Vagina (tissue), 2 donors: ENCODE data around the gene ARHGAP24. TPM values are rescaled to one million over a fixed set of nuclear protein-coding genes. Genes with fewer than 3 reads are reported as not detected.
"Not testable (repeated sequence)": the region's sequence is repeated elsewhere in the genome, so short reads cannot be mapped to it uniquely, and the experiment has no call there.

Experiments used
- DNase-seq, 2 donors: peaks; one replicate each; pipeline ENCODE4 v3.0.0-alpha.2; 2017; ENCODE audit errors: extremely low spot score in 2 of 2
- H3K27ac ChIP-seq: fragments of 200-600 bp; sonication (generic); one replicate; pipeline ENCODE4 v1.5.1; 2019
- H3K27me3 ChIP-seq: fragments of 200-600 bp; sonication (generic); one replicate; pipeline ENCODE4 v1.5.1; 2019
- H3K36me3 ChIP-seq, 2 donors: fragments of 200-600 bp; sonication (generic); one replicate each; pipeline ENCODE4 v1.5.1; 2017 to 2019
- H3K4me1 ChIP-seq: fragments of 200-600 bp; sonication (generic); one replicate; pipeline ENCODE4 v1.5.1; 2019
- H3K4me3 ChIP-seq, 2 donors: fragments of 200-600 bp; sonication (generic); 1 replicate in 1 of 2; 2 replicates in 1 of 2; pipeline ENCODE4 v1.5.1; 2016 to 2019
- H3K9me3 ChIP-seq: fragments of 200-600 bp; sonication (generic); one replicate; pipeline ENCODE4 v1.5.1; 2019
- CTCF ChIP-seq, 3 experiments: fragments of 450-650 bp in 2 of 3; fragments of 200-600 bp in 1 of 3; sonication (generic) in 1 of 3; IDR thresholded peaks; one replicate each; pipeline ENCODE4 v1.5.1; 2017 to 2019; ENCODE audit warnings: antibody characterized with exemption in 3 of 3, mild to moderate bottlenecking in 2 of 3, moderate library complexity in 2 of 3
- POLR2A ChIP-seq, 2 donors: fragments of 450-650 bp; IDR thresholded peaks; one replicate each; pipeline ENCODE4 v1.6.1; 2017; ENCODE audit warnings: antibody characterized with exemption in 2 of 2, mild to moderate bottlenecking in 2 of 2, moderate library complexity in 2 of 2
- POLR2AphosphoS5 ChIP-seq, 2 donors: sonication (generic); formaldehyde crosslinking; IDR thresholded peaks; one replicate each; pipeline ENCODE4 v1.9.0; 2017; ENCODE audit warnings: antibody characterized with exemption in 2 of 2, mild to moderate bottlenecking in 2 of 2, low read depth in 1 of 2; ENCODE audit not compliant: insufficient read depth in 1 of 2
- intact Hi-C: fragments of 100-400 bp; cut with DNase I; formaldehyde crosslinking; loops from one replicate; pipeline ENCODE4 v1.15.1; 2023
- total RNA-seq: library from RNA; depleted of rRNA; stranded (reverse); fragments of >200 nt; gene quantifications from one replicate; pipeline ENCODE4 v1.2.3, GENCODE V29; 2016

The ARHGAP24 gene
- total RNA-seq, 1 donor from 2014 or later, result 40.0 TPM

GRCh38 chr4:85836588-85837438, 361.9 kb downstream of the ARHGAP24 start:
- no peaks in the 10 kb centered on the region for H3K9me3 ChIP-seq
- H3K36me3 ChIP-seq, result no peaks in the 10 kb centered on the region
- intact Hi-C loops, result no loop called here
- no peaks in the 10 kb centered on the region for H3K27me3 ChIP-seq
- DNase-seq, result no peak
- H3K4me1 ChIP-seq, result peaks cover 34% of the 10 kb centered on the region
- H3K4me3 ChIP-seq, result no peak overlapping the region
- no peak for TF ChIP-seq CTCF (IDR thresholded peaks at IDR 0.05)
- TF ChIP-seq POLR2AphosphoS5 (IDR thresholded peaks at IDR 0.05; ENCODE audit: insufficient read depth in 1 of 2, low read depth in 1 of 2), result no peak
- no peak for TF ChIP-seq POLR2A (IDR thresholded peaks at IDR 0.05)
- peak overlapping the region; percentile 5 for H3K27ac ChIP-seq

- intact Hi-C loops, result no loop called here
- Histone ChIP-seq H3K27me3 (no peaks in the 10 kb centered on the region), H3K4me1 (peaks cover 40% of the 10 kb centered on the region), H3K9me3 (no peaks in the 10 kb centered on the region), H3K36me3 (no peaks in the 10 kb centered on the region), H3K27ac (peak overlapping the region; percentile 5), H3K4me3 (no peak overlapping the region)
- DNase-seq, result no peak
- TF ChIP-seq POLR2AphosphoS5 (IDR thresholded peaks at IDR 0.05; ENCODE audit: insufficient read depth in 1 of 2, low read depth in 1 of 2) (no peak), CTCF (IDR thresholded peaks at IDR 0.05) (no peak), POLR2A (IDR thresholded peaks at IDR 0.05) (no peak)
Measured at GRCh38 chr4:85837439-85837733, 362.4 kb downstream of the ARHGAP24 start.

- H3K4me3 ChIP-seq, H3K36me3 ChIP-seq, H3K27me3 ChIP-seq, intact Hi-C loops, H3K27ac ChIP-seq, DNase-seq, H3K9me3 ChIP-seq: not testable (repeated sequence)
- H3K4me1 ChIP-seq, result peaks cover 43% of the 10 kb centered on the region
Measured at GRCh38 chr4:85839981-85840451, 365.1 kb downstream of the ARHGAP24 start.

GRCh38 chr4:85842540-85842939, 367.6 kb downstream of the ARHGAP24 start:
- DNase-seq, result no peak
- intact Hi-C loops, result no loop called here
- TF ChIP-seq POLR2A (IDR thresholded peaks at IDR 0.05) (no peak), POLR2AphosphoS5 (IDR thresholded peaks at IDR 0.05; ENCODE audit: insufficient read depth in 1 of 2, low read depth in 1 of 2) (no peak), CTCF (IDR thresholded peaks at IDR 0.05) (no peak)
- no peaks in the 10 kb centered on the region for H3K36me3 ChIP-seq
- H3K27me3 ChIP-seq, result no peaks in the 10 kb centered on the region
- no peaks in the 10 kb centered on the region for H3K9me3 ChIP-seq
- peak overlapping the region; percentile 46 for H3K27ac ChIP-seq
- H3K4me3 ChIP-seq, result no peak overlapping the region
- peaks cover 34% of the 10 kb centered on the region for H3K4me1 ChIP-seq

GRCh38 chr4:85853740-85854139, 378.8 kb downstream of the ARHGAP24 start:
- H3K27ac ChIP-seq, H3K4me3 ChIP-seq, H3K9me3 ChIP-seq, H3K36me3 ChIP-seq, H3K27me3 ChIP-seq, H3K4me1 ChIP-seq, intact Hi-C loops, DNase-seq: not testable (repeated sequence)

GRCh38 chr4:85854546-85854945, 379.6 kb downstream of the ARHGAP24 start:
- Histone ChIP-seq H3K9me3 (no peaks in the 10 kb centered on the region), H3K4me3 (no peak overlapping the region), H3K27ac (no peak overlapping the region), H3K36me3 (no peaks in the 10 kb centered on the region), H3K27me3 (no peaks in the 10 kb centered on the region), H3K4me1 (no peaks in the 10 kb centered on the region)
- DNase-seq, result no peak
- intact Hi-C loops, result no loop called here
- TF ChIP-seq CTCF (IDR thresholded peaks at IDR 0.05), result no peak
- no peak for TF ChIP-seq POLR2A (IDR thresholded peaks at IDR 0.05)
- no peak for TF ChIP-seq POLR2AphosphoS5 (IDR thresholded peaks at IDR 0.05; ENCODE audit: insufficient read depth in 1 of 2, low read depth in 1 of 2)
